ENCODE data around the gene ADAM8.

The ADAM8 gene

GRCh38 chr10:133281628-133282372 lies 5.1 kb upstream of the ADAM8 start:
- H3K27ac ChIP-seq (replicated peaks): no peak overlapping the region
- no peaks in the 10 kb centered on the region for H3K27me3 ChIP-seq (ENCODE audit: insufficient read depth, poor library complexity, severe bottlenecking)
- TF ChIP-seq SPI1 (IDR thresholded peaks at IDR 0.05; ENCODE audit: borderline replicate concordance, low read depth) (no peak), GABPA (IDR thresholded peaks at IDR 0.05; ENCODE audit: low read depth) (no peak), POLR2AphosphoS5 (IDR thresholded peaks at IDR 0.05; ENCODE audit: low read depth) (no peak)
- TF ChIP-seq, protein P1, sequence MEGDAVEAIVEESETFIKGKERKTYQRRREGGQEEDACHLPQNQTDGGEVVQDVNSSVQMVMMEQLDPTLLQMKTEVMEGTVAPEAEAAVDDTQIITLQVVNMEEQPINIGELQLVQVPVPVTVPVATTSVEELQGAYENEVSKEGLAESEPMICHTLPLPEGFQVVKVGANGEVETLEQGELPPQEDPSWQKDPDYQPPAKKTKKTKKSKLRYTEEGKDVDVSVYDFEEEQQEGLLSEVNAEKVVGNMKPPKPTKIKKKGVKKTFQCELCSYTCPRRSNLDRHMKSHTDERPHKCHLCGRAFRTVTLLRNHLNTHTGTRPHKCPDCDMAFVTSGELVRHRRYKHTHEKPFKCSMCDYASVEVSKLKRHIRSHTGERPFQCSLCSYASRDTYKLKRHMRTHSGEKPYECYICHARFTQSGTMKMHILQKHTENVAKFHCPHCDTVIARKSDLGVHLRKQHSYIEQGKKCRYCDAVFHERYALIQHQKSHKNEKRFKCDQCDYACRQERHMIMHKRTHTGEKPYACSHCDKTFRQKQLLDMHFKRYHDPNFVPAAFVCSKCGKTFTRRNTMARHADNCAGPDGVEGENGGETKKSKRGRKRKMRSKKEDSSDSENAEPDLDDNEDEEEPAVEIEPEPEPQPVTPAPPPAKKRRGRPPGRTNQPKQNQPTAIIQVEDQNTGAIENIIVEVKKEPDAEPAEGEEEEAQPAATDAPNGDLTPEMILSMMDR (IDR thresholded peaks at IDR 0.05; ENCODE audit: insufficient read depth, low read length): no peak
- TF ChIP-seq, protein P2, sequence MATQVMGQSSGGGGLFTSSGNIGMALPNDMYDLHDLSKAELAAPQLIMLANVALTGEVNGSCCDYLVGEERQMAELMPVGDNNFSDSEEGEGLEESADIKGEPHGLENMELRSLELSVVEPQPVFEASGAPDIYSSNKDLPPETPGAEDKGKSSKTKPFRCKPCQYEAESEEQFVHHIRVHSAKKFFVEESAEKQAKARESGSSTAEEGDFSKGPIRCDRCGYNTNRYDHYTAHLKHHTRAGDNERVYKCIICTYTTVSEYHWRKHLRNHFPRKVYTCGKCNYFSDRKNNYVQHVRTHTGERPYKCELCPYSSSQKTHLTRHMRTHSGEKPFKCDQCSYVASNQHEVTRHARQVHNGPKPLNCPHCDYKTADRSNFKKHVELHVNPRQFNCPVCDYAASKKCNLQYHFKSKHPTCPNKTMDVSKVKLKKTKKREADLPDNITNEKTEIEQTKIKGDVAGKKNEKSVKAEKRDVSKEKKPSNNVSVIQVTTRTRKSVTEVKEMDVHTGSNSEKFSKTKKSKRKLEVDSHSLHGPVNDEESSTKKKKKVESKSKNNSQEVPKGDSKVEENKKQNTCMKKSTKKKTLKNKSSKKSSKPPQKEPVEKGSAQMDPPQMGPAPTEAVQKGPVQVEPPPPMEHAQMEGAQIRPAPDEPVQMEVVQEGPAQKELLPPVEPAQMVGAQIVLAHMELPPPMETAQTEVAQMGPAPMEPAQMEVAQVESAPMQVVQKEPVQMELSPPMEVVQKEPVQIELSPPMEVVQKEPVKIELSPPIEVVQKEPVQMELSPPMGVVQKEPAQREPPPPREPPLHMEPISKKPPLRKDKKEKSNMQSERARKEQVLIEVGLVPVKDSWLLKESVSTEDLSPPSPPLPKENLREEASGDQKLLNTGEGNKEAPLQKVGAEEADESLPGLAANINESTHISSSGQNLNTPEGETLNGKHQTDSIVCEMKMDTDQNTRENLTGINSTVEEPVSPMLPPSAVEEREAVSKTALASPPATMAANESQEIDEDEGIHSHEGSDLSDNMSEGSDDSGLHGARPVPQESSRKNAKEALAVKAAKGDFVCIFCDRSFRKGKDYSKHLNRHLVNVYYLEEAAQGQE (IDR thresholded peaks at IDR 0.05; ENCODE audit: insufficient replicate concordance, low read depth): no peak
- no peak overlapping the region for H3K4me3 ChIP-seq (replicated peaks; ENCODE audit: insufficient read depth, low read length)
- DNase-seq (ENCODE audit: low read depth in 1 of 2, low spot score in 1 of 2): no peak

DNA sequence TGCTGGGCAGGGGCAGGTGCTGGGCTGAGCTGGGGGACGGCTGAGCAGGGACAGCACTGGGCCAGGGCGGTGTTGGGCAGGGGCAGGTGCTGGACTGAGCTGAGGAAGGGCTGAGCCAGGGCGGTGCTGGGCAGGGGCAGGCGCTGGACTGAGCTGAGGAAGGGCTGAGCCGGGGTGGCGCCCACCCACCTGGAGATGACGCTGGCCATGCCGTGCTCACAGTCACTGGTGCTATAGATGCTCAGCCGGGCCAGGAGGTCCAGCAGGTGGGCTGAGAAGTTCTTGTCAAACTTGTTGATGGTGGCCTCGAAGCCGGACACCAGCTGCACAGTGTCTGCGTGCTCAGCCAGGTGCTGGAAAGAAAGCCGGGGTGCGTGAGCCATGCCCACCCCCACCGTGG lies 4.4 kb upstream of the ADAM8 start:
- Histone ChIP-seq H3K27me3 (ENCODE audit: insufficient read depth, poor library complexity, severe bottlenecking) (no peaks in the 10 kb centered on the region), H3K27ac (replicated peaks) (0 out of 2 replicates have a peak overlapping the region, but pooled peaks have one; percentile 26), H3K4me3 (replicated peaks; ENCODE audit: insufficient read depth, low read length) (no peak overlapping the region)
- DNase-seq (ENCODE audit: low read depth in 1 of 2, low spot score in 1 of 2): no peak
- TF ChIP-seq POLR2AphosphoS5 (IDR thresholded peaks at IDR 0.05; ENCODE audit: low read depth) (no peak), GABPA (IDR thresholded peaks at IDR 0.05; ENCODE audit: low read depth) (no peak), SPI1 (IDR thresholded peaks at IDR 0.05; ENCODE audit: borderline replicate concordance, low read depth) (no peak)
- TF ChIP-seq, protein P2 (IDR thresholded peaks at IDR 0.05; ENCODE audit: insufficient replicate concordance, low read depth): no peak
- TF ChIP-seq, protein P1 (IDR thresholded peaks at IDR 0.05; ENCODE audit: insufficient read depth, low read length): no peak

- no peak overlapping the region for H3K4me3 ChIP-seq (replicated peaks; ENCODE audit: insufficient read depth, low read length)
- no peaks in the 10 kb centered on the region for H3K27me3 ChIP-seq (ENCODE audit: insufficient read depth, poor library complexity, severe bottlenecking)
- TF ChIP-seq, protein P2 (IDR thresholded peaks at IDR 0.05; ENCODE audit: insufficient replicate concordance, low read depth): no peak
- TF ChIP-seq, protein P1 (IDR thresholded peaks at IDR 0.05; ENCODE audit: insufficient read depth, low read length): no peak
- TF ChIP-seq POLR2AphosphoS5 (IDR thresholded peaks at IDR 0.05; ENCODE audit: low read depth): no peak; the same call in 1 of the 2 replicates
- no peak for TF ChIP-seq SPI1 (IDR thresholded peaks at IDR 0.05; ENCODE audit: borderline replicate concordance, low read depth)
- TF ChIP-seq GABPA (IDR thresholded peaks at IDR 0.05; ENCODE audit: low read depth): no peak
- H3K27ac ChIP-seq (replicated peaks): peak overlapping the region; percentile 90
- no peak for DNase-seq (ENCODE audit: low read depth in 1 of 2, low spot score in 1 of 2)
Measured at GRCh38 chr10:133280391-133281059, 3.9 kb upstream of the ADAM8 start.

All from HL-60 (cell line).